Measurements from ENCODE around the gene AGBL4.

The AGBL4 gene

GRCh38 chr1:48675251-48675650 is 1348.5 kb downstream of the AGBL4 start:
- no peak for DNase-seq

GRCh38 chr1:48674641-48675040 is 1349.1 kb downstream of the AGBL4 start:
- DNase-seq: no peak

GRCh38 chr1:48673332-48674105 is 1350.2 kb downstream of the AGBL4 start:
- no peak for DNase-seq

GRCh38 chr1:48671578-48671977 is 1352.2 kb downstream of the AGBL4 start:
- DNase-seq: no peak

GRCh38 chr1:48670234-48671020 is 1353.3 kb downstream of the AGBL4 start:
- no peak for DNase-seq

- no peak for DNase-seq
Measured at GRCh38 chr1:48668339-48668738, 1355.4 kb downstream of the AGBL4 start.

GRCh38 chr1:48667782-48668181 is 1356.0 kb downstream of the AGBL4 start:
- DNase-seq: no peak

- no peak for DNase-seq
Measured at GRCh38 chr1:48665708-48666407, 1357.9 kb downstream of the AGBL4 start.

- no peak for DNase-seq
Measured at GRCh38 chr1:48661726-48662463, 1361.9 kb downstream of the AGBL4 start.

GRCh38 chr1:48659801-48660200 is 1364.0 kb downstream of the AGBL4 start:
- no peak for DNase-seq

GRCh38 chr1:48657413-48657812 is 1366.3 kb downstream of the AGBL4 start:
- no peak for DNase-seq

- DNase-seq: no peak
Measured at GRCh38 chr1:48654606-48655210, 1369.0 kb downstream of the AGBL4 start.

GRCh38 chr1:48652334-48652733 is 1371.4 kb downstream of the AGBL4 start:
- DNase-seq: no peak

- no peak for DNase-seq
Measured at GRCh38 chr1:48649880-48650279, 1373.9 kb downstream of the AGBL4 start.

- DNase-seq: no peak
Measured at GRCh38 chr1:48645883-48646282, 1377.9 kb downstream of the AGBL4 start.

- no peak for DNase-seq
Measured at GRCh38 chr1:48644905-48645605, 1378.7 kb downstream of the AGBL4 start.

GRCh38 chr1:48644190-48644900 is 1379.4 kb downstream of the AGBL4 start:
- no peak for DNase-seq

GRCh38 chr1:48643193-48643592 is 1380.6 kb downstream of the AGBL4 start:
- no peak for DNase-seq

- DNase-seq: no peak
Measured at GRCh38 chr1:48640836-48641492, 1382.8 kb downstream of the AGBL4 start.

- no peak for DNase-seq
Measured at GRCh38 chr1:48629867-48630266, 1393.9 kb downstream of the AGBL4 start.
